HPDE6-E6E7 (cell line): ENCODE measurements around the gene CDC20.

ENCODE experiments used
- DNase-seq: peaks from one replicate; pipeline ENCODE4 v3.0.0; 2011; ENCODE audit warnings: missing footprints; ENCODE audit errors: extremely low spot score

CDC20 gene

DNA sequence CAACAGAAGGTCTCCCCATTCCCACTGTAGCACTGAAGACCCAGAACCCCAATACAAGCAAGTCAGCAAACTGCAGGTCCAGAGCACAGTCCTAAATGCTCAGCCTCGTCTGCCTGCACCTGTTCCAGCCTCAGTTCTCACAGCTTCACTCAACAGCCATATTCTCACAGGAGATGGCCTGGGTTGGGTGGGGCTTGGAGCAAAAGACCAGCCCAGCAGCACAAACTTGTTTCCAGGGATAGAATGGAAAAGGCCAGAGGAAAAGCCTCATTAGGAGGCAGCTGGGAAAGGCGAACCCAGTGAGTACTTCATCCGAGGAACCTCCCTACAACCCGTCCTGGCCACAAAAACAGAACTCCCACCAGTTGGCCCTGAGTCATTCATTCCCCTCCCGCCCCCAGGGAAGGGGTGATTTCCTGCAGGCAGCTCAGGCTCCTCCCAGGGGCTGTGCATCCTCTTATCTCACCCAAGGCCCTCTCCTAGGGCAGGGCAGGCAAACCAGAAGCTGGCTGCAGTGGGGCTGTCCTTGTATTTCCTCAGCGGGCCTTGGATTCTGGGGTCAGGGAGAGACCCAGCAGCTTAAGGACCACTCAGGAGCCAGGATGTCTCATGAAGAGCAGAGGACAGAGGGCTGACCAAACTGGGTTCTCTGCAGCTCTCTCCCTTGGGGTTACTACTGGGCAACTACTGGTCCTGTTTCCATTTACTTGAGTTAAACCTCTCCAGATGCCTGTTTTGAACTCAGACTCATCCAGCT is 28.6 kb upstream of the CDC20 start:
- DNase-seq = no peak

DNA sequence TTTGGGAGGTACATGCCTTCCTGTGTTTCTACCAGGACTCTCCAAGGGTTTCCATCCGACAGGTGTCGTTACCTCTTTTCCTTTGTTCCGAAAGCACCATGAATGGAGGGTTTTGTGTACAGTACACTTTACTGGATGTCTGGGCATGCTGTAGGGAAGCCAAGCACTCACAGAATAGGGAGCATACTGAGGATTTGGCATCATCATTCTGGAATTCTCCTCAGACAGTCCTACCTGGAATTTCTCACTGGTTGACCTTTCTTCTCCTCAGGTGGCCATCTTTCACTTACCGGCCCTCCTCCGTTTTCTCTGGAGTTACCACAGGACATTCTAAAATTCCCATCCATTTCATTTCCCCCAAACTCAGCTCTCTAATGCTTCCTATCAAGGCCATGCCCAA is 27.1 kb upstream of the CDC20 start:
- no peak for DNase-seq

DNA sequence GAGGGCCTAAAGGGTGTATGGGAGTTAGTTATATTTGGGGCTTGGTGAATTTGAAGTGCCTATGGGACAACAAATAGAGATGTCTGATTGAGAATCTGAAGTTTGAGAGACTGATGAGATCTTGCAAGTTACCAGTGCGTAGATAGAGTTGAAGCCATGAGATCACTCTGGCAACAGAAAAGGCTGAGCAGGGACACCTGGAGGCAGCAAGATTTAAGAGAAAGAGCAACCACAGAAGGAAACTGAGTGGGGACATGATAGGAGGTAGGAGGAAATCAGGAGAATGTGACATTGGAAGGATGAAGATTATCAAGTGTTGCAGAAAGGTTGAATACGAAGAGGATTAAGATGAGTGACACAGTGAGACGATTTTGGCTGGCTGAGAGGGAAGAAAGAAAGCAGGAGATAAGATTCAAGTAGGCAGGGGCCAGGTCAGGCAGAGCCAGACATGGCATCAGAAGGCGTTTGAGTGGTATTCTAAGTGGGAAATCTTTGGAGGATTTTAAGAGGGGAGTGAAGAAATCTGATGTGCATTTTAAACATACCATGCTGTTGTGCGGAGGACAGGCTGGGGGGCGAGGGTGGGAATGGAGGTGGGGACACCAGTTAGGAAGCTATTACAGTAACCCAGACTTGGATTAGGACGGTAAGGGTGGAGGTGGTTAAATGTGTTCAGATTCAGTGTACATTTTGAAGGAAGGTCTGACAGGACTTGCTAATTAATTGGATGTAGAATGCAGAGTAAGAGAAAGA is 24.2 kb upstream of the CDC20 start:
- no peak for DNase-seq

GRCh38 chr1:43337588-43337987 is 21.2 kb upstream of the CDC20 start, which contains the start of gene MPL:
Gene MPL, plus strand, starts transcription at chr1:43337818. Its CDS starts 31 bp downstream, at chr1:43337849.
- no peak for DNase-seq

- no peak for DNase-seq
These were observed 20.8 kb upstream of the CDC20 start for GRCh38 chr1:43338001-43338400.

DNA sequence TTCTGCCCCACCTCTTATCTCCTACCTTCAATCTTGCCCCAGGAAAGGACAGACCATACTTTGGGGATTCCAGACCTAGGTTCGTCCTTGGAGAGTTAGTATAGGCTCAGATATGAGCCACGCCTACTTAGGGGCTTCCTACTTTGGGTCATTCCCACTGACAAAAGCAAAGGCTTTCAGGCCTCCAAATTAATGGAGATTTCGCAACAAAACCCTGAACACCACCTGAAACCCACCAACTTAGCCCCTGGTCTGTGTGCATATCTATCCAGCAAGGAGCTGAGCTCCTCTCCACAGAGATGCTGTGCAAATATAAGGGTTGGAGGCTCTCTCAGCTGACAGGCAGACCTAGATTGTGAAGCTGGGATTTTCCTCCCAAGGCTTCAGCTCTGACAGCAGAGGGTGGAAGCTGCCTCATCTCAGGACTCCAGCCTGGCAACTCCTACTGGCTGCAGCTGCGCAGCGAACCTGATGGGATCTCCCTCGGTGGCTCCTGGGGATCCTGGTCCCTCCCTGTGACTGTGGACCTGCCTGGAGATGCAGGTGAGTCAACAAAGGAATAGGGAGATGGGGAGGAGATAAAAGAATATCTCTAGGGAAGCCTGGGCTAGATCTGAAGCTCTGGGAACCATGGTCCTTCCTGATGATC is 19.1 kb upstream of the CDC20 start:
- DNase-seq = no peak

DNA sequence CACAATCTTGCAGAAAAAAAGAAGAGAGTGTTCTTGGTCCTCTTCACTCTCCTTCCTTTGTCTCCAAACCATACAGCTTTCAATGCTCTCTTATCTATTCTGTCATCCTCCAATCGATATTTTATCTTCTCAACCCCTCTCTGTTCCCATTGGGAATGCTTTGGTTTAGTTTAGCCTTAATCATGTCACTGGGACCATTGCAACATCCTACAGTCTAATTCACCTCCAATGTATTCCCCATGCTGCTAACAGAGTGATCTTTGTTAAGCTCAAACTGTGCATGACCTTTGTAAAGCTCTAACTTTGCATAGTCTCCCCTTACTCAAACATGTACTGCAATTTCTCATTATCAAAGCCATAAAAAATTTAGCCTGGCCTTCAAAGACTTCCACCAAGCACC is 18.2 kb upstream of the CDC20 start:
- no peak for DNase-seq

DNA sequence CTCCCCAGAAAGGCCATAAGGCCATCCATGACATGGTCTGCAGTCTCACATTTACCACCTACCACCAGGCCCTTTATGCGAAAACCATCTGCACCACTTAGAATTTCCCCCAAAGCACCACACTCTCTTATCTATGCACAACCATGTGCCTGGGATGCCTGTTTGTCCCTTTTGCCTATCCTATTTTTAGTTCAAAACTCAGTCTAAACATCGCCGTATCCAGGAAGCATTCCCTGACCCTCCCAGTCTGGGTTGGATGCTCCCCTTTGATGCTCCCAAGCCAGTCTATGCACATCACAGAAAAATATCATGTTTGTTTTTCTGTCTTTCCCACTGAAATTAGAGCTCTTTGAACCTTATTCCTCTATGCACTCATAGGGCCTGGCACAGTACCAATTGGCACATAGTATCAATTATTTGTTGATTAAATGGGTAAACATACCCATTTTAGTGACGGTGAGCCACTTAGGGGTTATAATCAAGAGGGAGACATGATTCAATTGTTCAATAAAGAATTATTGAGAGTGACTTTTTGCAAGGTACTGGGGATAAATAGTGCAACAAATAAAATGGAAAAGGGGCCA is 14.4 kb upstream of the CDC20 start:
- no peak for DNase-seq

DNA sequence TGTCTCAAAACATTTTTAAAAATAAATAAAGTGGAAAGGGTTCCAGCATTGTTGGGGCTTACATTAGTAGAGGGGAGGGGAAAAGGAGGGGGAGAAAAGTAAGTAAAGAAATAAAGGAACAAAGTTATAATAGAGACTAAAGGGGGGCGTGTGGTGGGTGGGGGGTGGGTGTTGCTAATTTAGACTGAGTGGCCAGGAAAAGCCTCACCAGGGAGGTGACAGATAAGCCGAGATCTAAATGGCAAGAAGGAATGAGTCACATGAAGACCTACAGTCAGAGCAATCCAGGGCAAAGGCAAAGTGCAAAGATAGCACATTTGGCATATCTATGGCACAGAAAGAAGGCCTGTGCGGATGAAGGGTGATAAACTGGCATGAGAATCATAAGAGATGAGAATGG is 13.7 kb upstream of the CDC20 start:
- no peak for DNase-seq

- DNase-seq = no peak
These were observed 12.1 kb upstream of the CDC20 start for GRCh38 chr1:43346636-43347035.

DNA sequence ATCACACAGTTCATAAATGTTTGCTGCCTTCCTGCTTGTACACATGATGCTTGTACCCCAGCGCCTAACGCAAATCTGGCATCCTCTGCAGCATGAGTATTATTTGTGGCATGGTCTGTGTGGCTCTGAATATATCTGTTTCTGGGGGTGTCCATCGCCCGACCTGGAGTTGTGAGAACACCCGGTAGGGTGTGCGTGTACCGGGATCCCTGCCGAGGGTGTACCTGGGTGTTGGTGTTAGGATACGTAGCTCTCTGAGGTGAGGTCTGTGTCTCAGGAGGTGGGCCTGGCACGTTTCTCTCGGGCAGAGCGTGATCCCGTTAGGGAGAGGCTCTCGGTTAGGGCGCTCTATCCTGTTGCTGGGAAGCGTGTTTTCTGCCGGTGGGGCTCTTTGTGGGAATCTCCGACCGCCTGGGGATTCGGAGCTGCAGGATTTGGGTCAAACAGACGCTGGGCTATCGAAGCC is 10.4 kb upstream of the CDC20 start:
- DNase-seq = peak; percentile 56

GRCh38 chr1:43348809-43349593 is 9.8 kb upstream of the CDC20 start:
- peak; percentile 84 for DNase-seq

- no peak for DNase-seq
These were observed 9.0 kb upstream of the CDC20 start for GRCh38 chr1:43349594-43350306.

- no peak for DNase-seq
These were observed 7.8 kb upstream of the CDC20 start for GRCh38 chr1:43350976-43351375.

DNA sequence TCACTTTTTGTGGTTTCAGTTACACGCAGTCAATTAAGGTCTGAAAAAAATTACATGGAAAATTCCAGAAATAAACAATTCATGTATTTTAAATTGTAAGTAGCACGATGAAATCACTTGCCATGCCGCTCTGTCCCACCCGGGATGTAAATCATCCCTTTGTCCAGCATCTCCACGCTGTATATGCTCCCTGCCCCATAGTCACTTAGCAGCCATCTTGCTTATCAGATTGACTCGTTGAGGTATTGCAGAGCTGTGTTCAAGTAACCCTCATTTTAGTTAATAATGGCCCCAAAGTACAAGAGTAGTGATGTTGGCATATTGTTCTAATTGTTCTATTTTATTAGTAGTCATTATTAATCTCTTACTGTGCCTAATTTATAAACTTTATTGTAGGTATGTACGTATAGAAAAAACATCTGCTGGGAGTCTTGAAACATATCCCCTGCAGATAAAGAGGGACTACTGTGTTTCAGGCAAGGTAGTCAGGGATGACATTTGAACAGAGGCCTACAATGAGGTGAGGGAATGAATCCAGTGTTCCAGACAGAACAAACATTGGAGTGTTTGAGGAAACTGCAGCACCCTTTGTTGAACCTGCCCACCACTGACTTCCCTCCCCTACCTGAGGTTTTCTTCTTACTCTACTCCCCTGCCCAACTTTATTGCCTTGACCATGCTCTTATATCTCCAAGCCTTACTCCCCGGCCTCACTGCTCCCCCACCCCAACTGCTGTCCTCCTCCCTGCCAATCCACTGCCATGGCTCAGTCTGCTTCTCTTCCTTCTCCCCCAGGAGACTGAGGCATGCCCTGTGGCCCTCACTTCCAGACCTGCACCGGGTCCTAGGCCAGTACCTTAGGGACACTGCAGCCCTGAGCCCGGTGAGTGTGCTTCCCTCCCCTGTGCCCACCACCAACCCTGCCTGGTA is 7.1 kb upstream of the CDC20 start:
- DNase-seq = no peak

GRCh38 chr1:43352351-43352705 is 6.5 kb upstream of the CDC20 start:
- no peak for DNase-seq

DNA sequence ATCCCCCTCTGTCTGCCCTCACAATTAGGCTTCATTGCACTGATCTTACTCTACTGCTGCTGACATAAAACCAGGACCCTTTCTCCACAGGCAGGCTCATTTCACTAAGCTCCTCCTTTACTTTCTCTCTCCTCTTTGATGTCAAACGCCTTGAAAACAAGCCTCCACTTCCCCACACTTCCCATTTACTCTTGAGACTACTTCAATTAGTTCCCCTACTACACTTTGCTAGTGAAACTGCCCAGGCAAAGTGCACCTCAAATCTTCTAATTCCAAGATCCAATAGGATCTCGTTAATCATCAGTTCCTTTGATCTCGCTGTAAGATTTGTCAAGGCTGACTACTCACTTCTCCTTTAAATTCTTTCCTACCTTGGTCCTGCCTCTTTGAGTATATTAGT is 5.9 kb upstream of the CDC20 start:
- no peak for DNase-seq

- no peak for DNase-seq
These were observed 4.3 kb upstream of the CDC20 start for GRCh38 chr1:43354471-43354870.

DNA sequence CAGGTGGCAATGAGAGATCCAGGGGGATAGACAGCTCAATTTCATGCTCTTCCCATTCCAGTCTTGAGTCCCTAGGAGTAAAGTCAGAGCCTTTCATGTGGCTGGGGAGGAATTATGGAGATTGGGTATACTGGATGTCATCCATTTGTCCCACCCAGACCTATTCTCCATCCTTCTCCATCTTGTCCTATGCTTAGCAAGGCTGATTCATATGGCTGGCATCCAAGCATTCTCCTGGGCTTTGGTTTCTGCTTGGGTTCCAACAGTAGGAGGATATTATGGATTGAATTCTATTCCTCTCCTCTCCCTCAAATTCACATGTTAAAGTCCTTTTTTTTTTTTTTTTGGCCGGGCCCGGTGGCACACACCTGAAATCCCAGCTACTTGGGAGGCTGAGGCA is 3.8 kb upstream of the CDC20 start:
- DNase-seq = no peak

DNA sequence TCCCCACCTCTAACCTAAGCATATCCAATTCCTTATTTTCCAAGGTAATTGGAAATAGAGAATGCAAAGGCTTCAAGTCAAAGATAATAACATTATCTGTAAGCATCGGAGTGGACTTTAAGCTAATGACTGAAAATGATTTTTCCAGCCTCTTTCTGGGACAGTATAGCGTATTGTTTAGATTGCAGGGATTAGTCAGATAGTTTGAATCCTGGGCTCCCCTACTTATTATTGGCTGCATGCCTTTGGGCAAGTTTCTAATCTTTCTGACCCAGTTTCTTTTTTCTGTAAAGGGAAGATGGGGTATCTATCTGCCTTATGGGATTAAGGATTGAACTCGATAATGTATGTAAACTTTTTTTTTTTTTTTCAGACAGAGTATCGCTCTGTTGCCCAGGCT is 1.5 kb upstream of the CDC20 start:
- no peak for DNase-seq
